Body of pancreas (tissue), 4 donors: ENCODE results near the gene UTP20. TPM values are rescaled to one million over a fixed set of nuclear protein-coding genes. Genes with fewer than 3 reads are reported as not detected.

Experiments
- ATAC-seq: fragments of 150-250 bp; one replicate; pipeline ENCODE4 v1.9.1; 2016
- DNase-seq, 4 donors: peaks; one replicate each; pipeline ENCODE4 v3.0.0-alpha.2; 2019
- H3K27ac ChIP-seq, 4 donors: fragments of 200-600 bp; sonication (generic); 1 replicate in 3 of 4; 2 replicates in 1 of 4; pipeline versions ENCODE4 v1.5.1 to v1.6.1; 2016 to 2019; ENCODE audit warnings: mild to moderate bottlenecking in 1 of 4, mixed read lengths in 1 of 4, moderate library complexity in 1 of 4
- H3K27me3 ChIP-seq, 2 donors: fragments of 200-600 bp; sonication (generic); one replicate each; pipeline ENCODE4 v1.6.0; 2016; ENCODE audit warnings: mild to moderate bottlenecking in 1 of 2
- H3K36me3 ChIP-seq, 2 donors: fragments of 200-600 bp; sonication (generic); replicated peaks in 1 of 2; 2 replicates each; pipeline ENCODE4 v1.5.1; 2016; ENCODE audit warnings: low read depth in 2 of 2; ENCODE audit not compliant: insufficient read depth in 1 of 2
- H3K4me1 ChIP-seq: fragments of 200-600 bp; sonication (generic); one replicate; pipeline ENCODE4 v1.6.0; 2016
- H3K4me3 ChIP-seq, 2 donors: fragments of 200-600 bp; sonication (generic); 1 replicate in 1 of 2; 2 replicates in 1 of 2; pipeline ENCODE4 v1.5.1; 2016 to 2019
- H3K9me3 ChIP-seq, 3 donors: fragments of 200-600 bp; sonication (generic); 1 replicate in 2 of 3; 2 replicates in 1 of 3; pipeline ENCODE4 v1.5.1; 2016
- CTCF ChIP-seq, 7 experiments: fragments of 450-650 bp in 4 of 7; fragments of 200-600 bp in 3 of 7; sonication (generic) in 3 of 7; IDR thresholded peaks; one replicate each; pipeline ENCODE4 v1.5.1; 2016 to 2019; ENCODE audit warnings: antibody characterized with exemption in 7 of 7
- POLR2A ChIP-seq, 3 donors: fragments of 450-650 bp; IDR thresholded peaks; one replicate each; pipeline ENCODE4 v1.6.1; 2016; ENCODE audit warnings: antibody characterized with exemption in 3 of 3, mild to moderate bottlenecking in 2 of 3
- WGBS, 2 donors: methylation state at CpG; one replicate each; pipeline ENCODE4 v1.1.5; 2017; 5-methylcytosine and 5-hydroxymethylcytosine counted together
- intact Hi-C: fragments of 100-400 bp; cut with DNase I; formaldehyde crosslinking; loops from one replicate; pipeline ENCODE4 v1.15.1; 2023
- total RNA-seq, 2 donors: library from RNA; depleted of rRNA; stranded (reverse); fragments of >200 nt; gene quantifications; one replicate each; pipeline ENCODE4 v1.1.0, GENCODE V29; 2016

The UTP20 gene
- total RNA-seq, 2 donors from 2014 or later, result 7.5 to 7.9 TPM

- TF ChIP-seq POLR2A (IDR thresholded peaks at IDR 0.05) (no peak), CTCF (IDR thresholded peaks at IDR 0.05) (no peak)
- DNase-seq (no peak), ATAC-seq (no peak)
- no peak overlapping the region for H3K4me3 ChIP-seq
- no peak overlapping the region for H3K27ac ChIP-seq
- H3K4me1 ChIP-seq, result no peaks in the 10 kb centered on the region
- intact Hi-C loops, result no loop called here
- WGBS, 2 donors, result 83% methylated on average over 4 of the region's 4 CpGs
- H3K27me3 ChIP-seq, result no peaks in the 10 kb centered on the region
- H3K9me3 ChIP-seq, result no peaks in the 10 kb centered on the region
- peaks cover 0 to 21% of the 10 kb centered on the region in 2 donors for H3K36me3 ChIP-seq
Measured at GRCh38 chr12:101297661-101298060, 17.8 kb downstream of the UTP20 start.

GRCh38 chr12:101298426-101298825 is 18.5 kb downstream of the UTP20 start:
- 83 to 84% methylated on average over 2 of the region's 2 CpGs for WGBS, 2 donors
- Histone ChIP-seq H3K36me3 (peaks cover 0 to 18% of the 10 kb centered on the region in 2 donors), H3K27ac (no peak overlapping the region), H3K4me1 (no peaks in the 10 kb centered on the region), H3K9me3 (no peaks in the 10 kb centered on the region), H3K27me3 (no peaks in the 10 kb centered on the region), H3K4me3 (no peak overlapping the region)
- intact Hi-C loops, result no loop called here
- DNase-seq (no peak), ATAC-seq (no peak)
- TF ChIP-seq CTCF (IDR thresholded peaks at IDR 0.05), result no peak

DNA sequence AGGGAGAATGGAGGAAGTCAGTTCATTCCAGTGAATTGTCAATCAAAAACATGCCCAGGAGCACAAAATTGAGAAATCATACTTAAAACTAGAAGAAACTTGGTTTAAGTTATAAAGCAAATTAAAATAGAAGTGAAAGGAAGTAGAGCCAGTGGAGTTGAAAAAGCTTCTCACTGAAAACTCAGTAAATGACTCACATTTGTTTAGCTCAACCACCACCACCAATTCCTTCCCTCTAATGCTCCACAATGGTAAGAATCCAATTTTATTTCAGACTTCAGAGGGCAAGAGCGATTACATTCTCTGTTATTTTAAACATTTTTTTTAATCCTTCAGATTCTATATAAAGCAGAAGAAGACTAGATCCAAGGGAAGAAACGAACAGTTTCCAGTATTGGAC is 19.4 kb downstream of the UTP20 start:
- H3K36me3 ChIP-seq, result peaks cover 0 to 23% of the 10 kb centered on the region in 2 donors
- H3K27me3 ChIP-seq, result no peaks in the 10 kb centered on the region
- H3K4me1 ChIP-seq, result no peaks in the 10 kb centered on the region
- H3K27ac ChIP-seq, result no peak overlapping the region
- ATAC-seq (no peak), DNase-seq (no peak)
- intact Hi-C loops, result no loop called here
- TF ChIP-seq CTCF (IDR thresholded peaks at IDR 0.05) (no peak), POLR2A (IDR thresholded peaks at IDR 0.05) (no peak)
- WGBS, 2 donors, result 79 to 83% methylated on average over 2 of the region's 2 CpGs
- no peak overlapping the region for H3K4me3 ChIP-seq
- no peaks in the 10 kb centered on the region for H3K9me3 ChIP-seq

GRCh38 chr12:101299931-101300330 is 20.0 kb downstream of the UTP20 start:
- peaks cover 0 to 20% of the 10 kb centered on the region in 2 donors for H3K36me3 ChIP-seq
- H3K9me3 ChIP-seq, result no peaks in the 10 kb centered on the region
- H3K27ac ChIP-seq, result no peak overlapping the region
- H3K4me1 ChIP-seq, result no peaks in the 10 kb centered on the region
- intact Hi-C loops, result no loop called here
- ATAC-seq, result no peak
- no peaks in the 10 kb centered on the region for H3K27me3 ChIP-seq
- 74 to 76% methylated on average over 3 of the region's 3 CpGs for WGBS, 2 donors
- no peak overlapping the region for H3K4me3 ChIP-seq
- TF ChIP-seq CTCF (IDR thresholded peaks at IDR 0.05), result no peak
- DNase-seq, result no peak

GRCh38 chr12:101302741-101303140 is 22.8 kb downstream of the UTP20 start:
- peaks cover 0 to 23% of the 10 kb centered on the region in 2 donors for H3K36me3 ChIP-seq
- TF ChIP-seq CTCF (IDR thresholded peaks at IDR 0.05), result no peak
- TF ChIP-seq POLR2A (IDR thresholded peaks at IDR 0.05), result no peak
- ATAC-seq (no peak), DNase-seq (no peak)
- no peak overlapping the region for H3K4me3 ChIP-seq
- H3K4me1 ChIP-seq, result no peaks in the 10 kb centered on the region
- H3K27ac ChIP-seq, result no peak overlapping the region
- WGBS, 2 donors, result 92% methylated on average over 4 of the region's 4 CpGs
- H3K27me3 ChIP-seq, result no peaks in the 10 kb centered on the region
- intact Hi-C loops, result no loop called here
- no peaks in the 10 kb centered on the region for H3K9me3 ChIP-seq
